MM.1S (cell line): ENCODE results near the gene C8G.

ENCODE experiments used
- DNase-seq: peaks from one replicate; pipeline ENCODE4 v3.0.0-alpha.2; 2015
- H2AFZ ChIP-seq: fragments of 300-600 bp; sonication (generic); 2 replicates; pipeline ENCODE4 v1.6.0; 2016; ENCODE audit warnings: antibody characterized with exemption, low read length
- H3F3A ChIP-seq: fragments of 300-600 bp; sonication (generic); 2 replicates; pipeline ENCODE4 v1.6.1; 2016; ENCODE audit warnings: mild to moderate bottlenecking, antibody characterized with exemption, low read length, moderate library complexity, mixed read lengths; ENCODE audit not compliant: insufficient read depth
- H3K27ac ChIP-seq: fragments of 300-600 bp; sonication (generic); 2 replicates; pipeline ENCODE4 v1.5.1; 2016; ENCODE audit warnings: mild to moderate bottlenecking, low read length
- H3K27me3 ChIP-seq: fragments of 300-600 bp; sonication (generic); replicated peaks from 2 replicates; pipeline ENCODE4 v1.6.0; 2016; ENCODE audit warnings: low read length; ENCODE audit not compliant: insufficient read depth
- H3K36me3 ChIP-seq: fragments of 300-600 bp; sonication (generic); replicated peaks from 2 replicates; pipeline ENCODE4 v1.6.1; 2016; ENCODE audit warnings: mild to moderate bottlenecking, low read length, mixed read lengths; ENCODE audit not compliant: insufficient read depth
- H3K4me1 ChIP-seq: fragments of 300-600 bp; sonication (generic); 2 replicates; pipeline ENCODE4 v1.6.1; 2016; ENCODE audit warnings: low read length, mixed read lengths
- H3K4me2 ChIP-seq: fragments of 300-600 bp; sonication (generic); 2 replicates; pipeline ENCODE4 v1.6.0; 2016; ENCODE audit warnings: low read depth, low read length
- H3K4me3 ChIP-seq: fragments of 300-600 bp; sonication (generic); 2 replicates; pipeline ENCODE4 v1.5.1; 2016; ENCODE audit warnings: low read length, mixed read lengths
- H3K79me2 ChIP-seq: fragments of 300-600 bp; sonication (generic); 2 replicates; pipeline ENCODE4 v1.6.1; 2016; ENCODE audit warnings: mixed run types, low read length, mixed read lengths
- H3K9ac ChIP-seq: fragments of 300-600 bp; sonication (generic); 2 replicates; pipeline ENCODE4 v1.6.1; 2016; ENCODE audit warnings: low read length, mixed read lengths
- H3K9me2 ChIP-seq: fragments of 300-600 bp; sonication (generic); replicated peaks from 2 replicates; pipeline ENCODE4 v1.6.1; 2016; ENCODE audit warnings: mild to moderate bottlenecking, low read length, mixed read lengths; ENCODE audit not compliant: insufficient read depth
- H3K9me3 ChIP-seq: fragments of 300-600 bp; sonication (generic); replicated peaks from 2 replicates; pipeline ENCODE4 v1.6.1; 2016; ENCODE audit warnings: mild to moderate bottlenecking, low read length, mixed read lengths; ENCODE audit not compliant: insufficient read depth
- H4K20me1 ChIP-seq: fragments of 300-600 bp; sonication (generic); 2 replicates; pipeline ENCODE4 v1.6.1; 2016; ENCODE audit warnings: mild to moderate bottlenecking, low read length, moderate library complexity, mixed read lengths; ENCODE audit not compliant: insufficient read depth
- EZH2 ChIP-seq: fragments of 300-600 bp; sonication (generic); optimal IDR thresholded peaks from 2 replicates; pipeline ENCODE3; 2017; ENCODE audit warnings: low read depth, mild to moderate bottlenecking, antibody characterized with exemption, low read length, mixed read lengths
- EZH2phosphoT487 ChIP-seq: fragments of 300-600 bp; sonication (generic); IDR thresholded peaks from 2 replicates; pipeline ENCODE4 v1.6.1; 2018; ENCODE audit warnings: antibody characterized with exemption, low read length
- TF ChIP-seq, protein P1 (sequence below): fragments of 300-600 bp; sonication (generic); IDR thresholded peaks from 2 replicates; pipeline ENCODE4 v1.5.1; 2016; ENCODE audit warnings: antibody characterized with exemption, low read length, mixed read lengths

Gene C8G

DNA sequence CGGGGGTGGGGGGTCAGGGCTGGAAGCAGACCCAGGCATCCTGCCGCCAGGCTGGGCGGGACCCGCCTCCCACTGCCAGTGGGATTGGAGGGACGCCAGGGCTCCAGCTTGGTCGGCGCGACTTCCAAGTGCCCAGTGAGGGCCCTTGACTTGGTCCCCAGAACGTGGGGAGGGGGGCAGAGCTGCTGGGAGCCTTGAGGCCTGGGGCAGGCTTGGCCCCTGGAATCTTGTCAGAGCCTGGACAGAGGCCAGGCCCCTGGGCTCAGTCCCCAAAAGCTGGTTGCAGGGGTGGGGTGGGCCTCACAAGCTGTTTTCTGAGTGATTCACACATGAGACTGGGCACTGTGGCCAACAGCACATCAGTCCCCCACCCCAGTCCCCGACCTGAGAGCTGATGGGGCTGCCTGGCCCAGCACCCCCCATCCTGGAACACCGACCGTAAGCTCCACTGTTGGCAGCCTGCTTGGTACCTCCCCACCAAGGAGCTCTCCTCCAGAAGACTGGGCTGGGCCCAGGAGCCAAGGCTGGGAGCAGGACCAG is 50.8 kb downstream of the C8G start:
- Histone ChIP-seq H3K9me3 (no peaks in the 10 kb centered on the region), H3K9ac (no peak overlapping the region), H4K20me1 (no peaks in the 10 kb centered on the region), H3K4me2 (no peak overlapping the region), H3K36me3 (no peaks in the 10 kb centered on the region), H3F3A (peaks cover 2% of the 10 kb centered on the region), H2AFZ (no peak overlapping the region), H3K4me3 (no peak overlapping the region), H3K4me1 (no peaks in the 10 kb centered on the region), H3K9me2 (no peaks in the 10 kb centered on the region), H3K79me2 (no peaks in the 10 kb centered on the region), H3K27ac (no peak overlapping the region), H3K27me3 (peaks cover 30% of the 10 kb centered on the region)
- TF ChIP-seq EZH2phosphoT487 (no peak), EZH2 (no peak)
- TF ChIP-seq, protein P1, sequence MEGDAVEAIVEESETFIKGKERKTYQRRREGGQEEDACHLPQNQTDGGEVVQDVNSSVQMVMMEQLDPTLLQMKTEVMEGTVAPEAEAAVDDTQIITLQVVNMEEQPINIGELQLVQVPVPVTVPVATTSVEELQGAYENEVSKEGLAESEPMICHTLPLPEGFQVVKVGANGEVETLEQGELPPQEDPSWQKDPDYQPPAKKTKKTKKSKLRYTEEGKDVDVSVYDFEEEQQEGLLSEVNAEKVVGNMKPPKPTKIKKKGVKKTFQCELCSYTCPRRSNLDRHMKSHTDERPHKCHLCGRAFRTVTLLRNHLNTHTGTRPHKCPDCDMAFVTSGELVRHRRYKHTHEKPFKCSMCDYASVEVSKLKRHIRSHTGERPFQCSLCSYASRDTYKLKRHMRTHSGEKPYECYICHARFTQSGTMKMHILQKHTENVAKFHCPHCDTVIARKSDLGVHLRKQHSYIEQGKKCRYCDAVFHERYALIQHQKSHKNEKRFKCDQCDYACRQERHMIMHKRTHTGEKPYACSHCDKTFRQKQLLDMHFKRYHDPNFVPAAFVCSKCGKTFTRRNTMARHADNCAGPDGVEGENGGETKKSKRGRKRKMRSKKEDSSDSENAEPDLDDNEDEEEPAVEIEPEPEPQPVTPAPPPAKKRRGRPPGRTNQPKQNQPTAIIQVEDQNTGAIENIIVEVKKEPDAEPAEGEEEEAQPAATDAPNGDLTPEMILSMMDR, result no peak
- no peak for DNase-seq
